Measurements from ENCODE around the gene POTEF. TPM values are rescaled to one million over a fixed set of nuclear protein-coding genes. Genes with fewer than 3 reads are reported as not detected.
"Not testable (repeated sequence)": the region's sequence is repeated elsewhere in the genome, so short reads cannot be mapped to it uniquely, and the experiment has no call there.

Gene POTEF
- total RNA-seq, 1 donor from 2014 or later: 25.0 TPM

DNA sequence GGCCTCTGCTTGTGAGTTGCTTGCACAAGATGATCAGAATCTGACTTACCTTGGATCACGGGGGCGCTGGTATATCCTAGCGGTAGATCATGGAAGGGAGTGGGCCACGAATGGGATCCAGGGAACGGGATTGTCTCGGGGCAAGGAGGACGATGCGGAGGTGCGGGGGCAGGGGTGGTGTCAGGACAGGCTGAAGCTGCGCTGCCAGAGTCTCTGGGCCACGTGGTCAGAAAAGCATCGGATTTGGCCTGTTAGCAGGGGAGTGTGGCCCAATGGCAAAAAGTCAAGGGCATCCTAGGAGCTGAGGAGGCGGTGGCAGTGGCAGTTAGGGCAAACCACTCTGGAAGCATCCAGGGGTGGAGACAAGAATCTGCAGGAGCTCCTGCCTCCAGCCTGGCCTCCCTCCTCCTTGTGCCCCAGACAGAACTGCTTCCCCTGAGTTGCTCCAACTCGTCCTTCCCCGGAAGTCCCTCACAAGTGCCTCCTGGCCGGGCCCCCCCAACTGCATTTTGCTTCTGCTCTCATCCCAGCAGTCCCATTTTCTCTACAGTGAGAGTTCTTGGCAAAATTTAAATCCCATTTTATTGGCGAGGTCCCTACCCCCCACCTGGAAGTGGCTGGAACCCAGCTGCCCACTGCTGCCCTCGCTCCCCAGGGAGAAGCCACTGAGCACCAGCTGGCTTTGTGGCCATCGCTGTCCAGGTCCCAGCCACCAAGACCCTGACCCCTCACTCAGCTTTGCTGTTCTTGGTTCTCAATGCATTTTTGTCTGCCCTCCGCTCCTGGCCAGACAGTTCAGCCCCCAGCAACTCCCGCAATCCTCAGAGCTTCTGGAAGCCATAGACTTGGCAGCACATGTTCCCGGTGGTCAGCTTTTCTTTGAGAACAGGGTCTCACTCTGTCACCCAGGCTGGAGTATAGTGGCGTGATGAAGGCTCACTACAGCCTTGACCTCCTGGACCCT is 21.4 kb upstream of the POTEF start:
- no peak overlapping the region for H3K4me3 Mint-ChIP-seq
- H3K27ac Mint-ChIP-seq: no peak overlapping the region
- no peaks in the 10 kb centered on the region for H3K4me1 Mint-ChIP-seq (ENCODE audit: unreplicated experiment)
- H3K27me3 Mint-ChIP-seq: no peaks in the 10 kb centered on the region
- no peaks in the 10 kb centered on the region for H3K36me3 Mint-ChIP-seq
- no peaks in the 10 kb centered on the region for H3K9me3 Mint-ChIP-seq
- TF ChIP-seq, protein P1, sequence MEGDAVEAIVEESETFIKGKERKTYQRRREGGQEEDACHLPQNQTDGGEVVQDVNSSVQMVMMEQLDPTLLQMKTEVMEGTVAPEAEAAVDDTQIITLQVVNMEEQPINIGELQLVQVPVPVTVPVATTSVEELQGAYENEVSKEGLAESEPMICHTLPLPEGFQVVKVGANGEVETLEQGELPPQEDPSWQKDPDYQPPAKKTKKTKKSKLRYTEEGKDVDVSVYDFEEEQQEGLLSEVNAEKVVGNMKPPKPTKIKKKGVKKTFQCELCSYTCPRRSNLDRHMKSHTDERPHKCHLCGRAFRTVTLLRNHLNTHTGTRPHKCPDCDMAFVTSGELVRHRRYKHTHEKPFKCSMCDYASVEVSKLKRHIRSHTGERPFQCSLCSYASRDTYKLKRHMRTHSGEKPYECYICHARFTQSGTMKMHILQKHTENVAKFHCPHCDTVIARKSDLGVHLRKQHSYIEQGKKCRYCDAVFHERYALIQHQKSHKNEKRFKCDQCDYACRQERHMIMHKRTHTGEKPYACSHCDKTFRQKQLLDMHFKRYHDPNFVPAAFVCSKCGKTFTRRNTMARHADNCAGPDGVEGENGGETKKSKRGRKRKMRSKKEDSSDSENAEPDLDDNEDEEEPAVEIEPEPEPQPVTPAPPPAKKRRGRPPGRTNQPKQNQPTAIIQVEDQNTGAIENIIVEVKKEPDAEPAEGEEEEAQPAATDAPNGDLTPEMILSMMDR (conservative IDR thresholded peaks at IDR 0.05): no peak
- DNase-seq (ENCODE audit: extremely low spot score, unreplicated experiment): no peak

DNA sequence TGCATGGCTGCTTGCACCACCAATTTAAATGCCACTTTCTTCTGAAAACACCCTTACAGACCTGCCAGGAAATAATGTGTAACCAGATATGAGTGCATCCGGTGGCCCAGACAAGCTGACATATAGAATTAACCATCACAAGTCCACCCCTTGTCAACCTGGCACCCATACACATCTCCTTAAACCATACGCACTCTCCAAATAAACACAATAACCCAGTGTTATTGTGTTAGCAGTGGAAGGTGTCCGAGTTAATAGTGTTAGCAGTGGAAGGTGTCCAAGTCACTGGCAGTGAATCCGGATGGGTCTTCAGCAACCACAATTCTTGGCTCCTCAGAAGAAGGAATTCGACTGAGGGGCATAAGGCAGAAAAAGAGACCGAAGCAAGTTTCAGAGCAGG is 19.5 kb upstream of the POTEF start:
- H3K27me3 Mint-ChIP-seq; H3K9me3 Mint-ChIP-seq; H3K4me1 Mint-ChIP-seq (ENCODE audit: unreplicated experiment); H3K4me3 Mint-ChIP-seq; H3K36me3 Mint-ChIP-seq; H3K27ac Mint-ChIP-seq; DNase-seq (ENCODE audit: extremely low spot score, unreplicated experiment): not testable (repeated sequence)

DNA sequence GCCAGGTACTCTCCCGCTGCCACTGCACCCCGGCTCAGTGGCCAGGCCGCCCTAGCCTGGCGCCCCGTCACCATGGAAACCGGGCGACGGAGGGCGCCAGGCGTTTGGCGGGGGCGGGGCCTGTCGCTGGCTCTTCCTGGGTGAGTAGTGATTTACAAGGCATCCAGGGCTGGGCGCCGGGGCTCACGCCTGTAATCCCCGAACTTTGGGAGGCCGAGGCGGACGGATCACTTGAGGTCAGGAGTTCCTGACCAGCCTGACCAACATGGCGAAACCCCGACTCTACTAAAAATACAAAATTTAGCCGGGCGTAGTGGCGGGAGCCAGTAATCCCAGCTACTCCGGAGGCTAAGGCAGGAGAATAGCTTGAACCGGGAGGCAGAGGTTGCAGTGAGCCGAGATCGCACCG is 16.0 kb upstream of the POTEF start, which contains the start of gene CCDC74B:
Gene CCDC74B (minus strand): TSS at position 107 of the 409 bp plus-strand sequence. CDS start 116 bp downstream, outside the sequence.
- H3K27me3 Mint-ChIP-seq; H3K36me3 Mint-ChIP-seq; H3K9me3 Mint-ChIP-seq; H3K4me1 Mint-ChIP-seq (ENCODE audit: unreplicated experiment): not testable (repeated sequence)
- peak; percentile 69 for DNase-seq (ENCODE audit: extremely low spot score, unreplicated experiment)
- peak within 1 kb of the TSS; percentile 77 for H3K27ac Mint-ChIP-seq
- peak within 1 kb of the TSS; percentile 87 for H3K4me3 Mint-ChIP-seq

DNA sequence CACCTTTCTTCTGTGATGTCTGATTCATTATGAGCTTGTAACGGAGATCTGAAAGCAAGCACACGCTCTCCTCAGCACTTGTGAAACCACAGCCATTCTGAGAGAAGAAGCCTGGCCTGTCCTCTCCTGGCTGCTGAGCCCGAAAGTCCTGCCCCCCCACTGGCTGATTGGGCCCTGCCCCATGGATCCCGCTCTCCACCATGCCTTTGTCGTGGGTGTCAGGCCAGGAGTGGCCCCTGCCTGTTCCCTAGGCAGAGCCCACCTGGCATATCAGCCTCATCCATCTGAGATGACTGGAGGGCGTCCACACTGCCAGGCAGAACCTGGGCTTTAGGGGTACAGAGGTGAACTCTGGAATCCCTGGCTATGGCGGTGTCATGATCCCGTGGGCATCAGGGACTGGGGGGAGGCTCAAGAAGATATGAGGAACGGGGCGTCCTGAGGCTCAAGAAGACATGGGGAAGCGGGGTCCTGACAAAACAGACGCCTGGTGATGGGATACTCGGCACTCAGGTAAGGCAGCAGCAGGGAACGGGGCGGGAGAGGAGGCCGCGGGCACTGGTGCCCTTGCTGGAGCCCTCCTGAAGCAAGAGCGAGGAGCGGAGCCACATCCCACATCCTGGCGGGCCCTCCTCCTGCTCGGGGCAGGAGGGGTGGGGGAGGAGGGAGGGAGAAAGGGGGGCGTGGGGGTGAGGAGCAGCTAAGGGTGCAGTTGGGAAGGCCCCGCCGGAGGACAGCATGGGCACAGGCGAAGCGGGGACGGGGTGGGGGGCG is 14.4 kb upstream of the POTEF start:
- DNase-seq (ENCODE audit: extremely low spot score, unreplicated experiment): peak; percentile 58
- not testable (repeated sequence) for H3K27ac Mint-ChIP-seq; H3K36me3 Mint-ChIP-seq; H3K27me3 Mint-ChIP-seq; H3K9me3 Mint-ChIP-seq; H3K4me1 Mint-ChIP-seq (ENCODE audit: unreplicated experiment)
- peak overlapping the region; percentile 86 for H3K4me3 Mint-ChIP-seq

DNA sequence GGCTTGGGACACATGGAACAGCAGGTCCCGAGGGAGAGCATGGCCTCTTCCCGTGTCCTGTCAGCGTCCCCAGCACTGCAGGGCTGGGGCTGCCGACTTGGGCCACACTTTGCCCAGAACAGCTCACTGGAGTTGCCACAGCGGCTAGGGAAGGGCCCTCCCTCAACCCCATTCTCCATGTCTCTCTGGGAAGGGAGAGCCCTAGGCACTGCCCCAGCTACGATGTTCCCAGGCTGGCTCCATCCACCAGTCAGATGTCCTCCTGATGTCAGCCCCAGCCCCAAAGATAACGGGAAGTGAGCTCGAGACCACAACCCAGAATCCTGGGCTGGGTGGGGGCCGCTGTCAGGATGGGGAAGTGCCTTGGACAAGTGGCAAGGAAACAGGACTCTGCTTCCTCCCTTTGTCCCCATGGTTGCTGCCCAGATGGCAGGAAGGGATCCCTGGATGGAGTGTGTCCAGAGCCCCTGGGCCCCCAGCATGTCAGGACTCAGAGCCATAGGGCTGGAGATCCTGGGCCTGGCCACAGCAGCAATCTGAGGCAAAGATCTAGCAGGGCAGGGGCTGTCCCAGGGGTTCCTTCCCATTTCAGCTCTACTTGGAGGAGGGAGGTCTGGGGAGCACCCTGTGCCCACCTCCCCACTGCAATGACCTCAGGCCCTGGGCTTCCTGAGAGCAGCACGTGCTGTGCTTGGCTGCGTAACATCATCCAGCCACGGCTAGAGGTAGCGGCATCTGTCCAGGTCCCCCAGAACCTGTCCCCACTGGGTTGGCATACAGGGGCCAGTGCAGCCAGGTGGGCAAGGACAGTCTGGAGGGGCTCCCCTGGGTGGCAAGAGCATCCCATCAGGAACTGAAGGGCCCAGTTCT is 13.6 kb upstream of the POTEF start:
- H3K27me3 Mint-ChIP-seq; H3K27ac Mint-ChIP-seq; H3K36me3 Mint-ChIP-seq; H3K9me3 Mint-ChIP-seq; H3K4me1 Mint-ChIP-seq (ENCODE audit: unreplicated experiment): not testable (repeated sequence)
- H3K4me3 Mint-ChIP-seq: peak overlapping the region; percentile 81
- peak; percentile 48 for DNase-seq (ENCODE audit: extremely low spot score, unreplicated experiment)

DNA sequence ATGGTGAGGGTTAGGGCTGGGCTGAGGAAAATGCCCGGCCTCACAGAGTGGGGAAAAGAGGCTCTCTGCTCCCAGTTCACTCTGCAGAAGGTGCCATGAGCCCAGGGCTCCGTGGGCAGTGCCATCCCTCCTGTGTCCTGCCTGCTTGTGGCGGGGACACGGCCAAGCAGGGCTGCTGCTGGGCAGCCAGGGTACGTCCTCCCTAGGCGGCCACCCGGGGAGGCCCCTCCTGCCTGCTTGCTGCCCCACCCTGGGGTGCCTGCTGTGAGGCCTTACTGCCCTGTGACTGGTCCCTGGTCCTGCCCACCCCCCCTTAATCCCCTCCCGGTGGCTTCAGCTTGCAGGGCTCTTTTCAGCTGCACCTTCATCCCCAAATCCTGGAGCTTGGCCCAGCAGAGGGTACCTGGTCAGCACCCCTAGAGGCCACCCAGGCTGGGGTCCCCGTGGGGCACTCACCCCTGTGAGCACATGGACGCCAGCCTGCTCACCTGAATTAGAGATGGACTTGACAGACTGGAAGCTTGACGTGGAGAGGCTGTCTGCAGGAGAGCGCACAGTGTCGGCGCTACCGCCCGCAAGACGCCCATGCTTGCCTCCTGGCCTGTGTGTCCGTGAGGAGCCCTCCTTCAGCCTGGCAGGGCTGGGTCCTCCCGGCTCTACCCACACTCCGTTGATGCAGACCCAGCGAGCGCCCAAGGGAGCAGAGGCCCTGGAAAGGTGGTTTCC is 12.8 kb upstream of the POTEF start:
- not testable (repeated sequence) for H3K9me3 Mint-ChIP-seq; H3K36me3 Mint-ChIP-seq; H3K27me3 Mint-ChIP-seq; H3K4me3 Mint-ChIP-seq; H3K27ac Mint-ChIP-seq; H3K4me1 Mint-ChIP-seq (ENCODE audit: unreplicated experiment)
- DNase-seq (ENCODE audit: extremely low spot score, unreplicated experiment): peak; percentile 51

DNA sequence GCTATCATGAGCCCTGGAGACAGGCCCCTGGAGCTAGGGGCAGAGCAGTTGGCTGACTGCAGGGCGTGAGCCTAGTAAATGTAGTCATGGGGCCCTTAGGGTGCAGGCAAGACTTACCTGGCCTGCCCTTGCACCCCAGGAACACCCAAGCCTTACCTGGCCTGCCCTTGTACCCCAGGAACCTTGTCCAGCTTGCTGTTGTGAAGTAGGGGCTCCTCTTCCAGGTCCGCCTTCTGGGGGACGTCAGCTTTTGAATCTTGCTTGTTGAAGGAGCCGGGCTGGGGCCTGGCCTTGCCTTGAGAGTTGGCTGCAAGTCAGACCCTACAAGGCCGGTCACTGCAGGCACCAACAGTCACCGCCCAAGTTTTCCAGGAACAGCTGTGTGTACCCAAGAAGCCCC is 12.0 kb upstream of the POTEF start:
- not testable (repeated sequence) for H3K36me3 Mint-ChIP-seq; H3K27ac Mint-ChIP-seq; H3K4me3 Mint-ChIP-seq; H3K9me3 Mint-ChIP-seq; H3K4me1 Mint-ChIP-seq (ENCODE audit: unreplicated experiment); H3K27me3 Mint-ChIP-seq
- DNase-seq (ENCODE audit: extremely low spot score, unreplicated experiment): peak; percentile 16

DNA sequence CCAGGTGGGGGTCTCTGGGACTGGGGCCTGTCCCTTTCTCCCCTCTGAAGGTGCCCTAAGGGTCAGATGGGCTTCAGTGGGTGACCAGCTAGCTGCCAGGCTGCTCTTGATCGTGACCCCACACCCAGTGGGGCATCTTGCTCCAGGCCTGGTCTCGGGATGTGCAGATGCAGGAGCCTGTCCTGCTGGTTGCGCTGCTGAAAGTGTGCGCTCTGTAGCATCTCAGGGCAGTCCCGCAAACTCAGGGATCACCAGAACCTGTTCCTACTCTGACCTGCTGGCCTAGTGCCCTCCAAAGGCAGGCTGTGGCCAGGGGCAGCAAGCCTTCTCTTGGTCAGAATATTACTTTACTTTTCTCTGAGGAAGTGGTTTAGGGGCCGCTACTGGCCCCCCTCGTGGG is 11.5 kb upstream of the POTEF start:
- not testable (repeated sequence) for H3K27ac Mint-ChIP-seq; H3K4me1 Mint-ChIP-seq (ENCODE audit: unreplicated experiment); H3K4me3 Mint-ChIP-seq; H3K9me3 Mint-ChIP-seq; H3K36me3 Mint-ChIP-seq; H3K27me3 Mint-ChIP-seq
- DNase-seq (ENCODE audit: extremely low spot score, unreplicated experiment): peak; percentile 54

DNA sequence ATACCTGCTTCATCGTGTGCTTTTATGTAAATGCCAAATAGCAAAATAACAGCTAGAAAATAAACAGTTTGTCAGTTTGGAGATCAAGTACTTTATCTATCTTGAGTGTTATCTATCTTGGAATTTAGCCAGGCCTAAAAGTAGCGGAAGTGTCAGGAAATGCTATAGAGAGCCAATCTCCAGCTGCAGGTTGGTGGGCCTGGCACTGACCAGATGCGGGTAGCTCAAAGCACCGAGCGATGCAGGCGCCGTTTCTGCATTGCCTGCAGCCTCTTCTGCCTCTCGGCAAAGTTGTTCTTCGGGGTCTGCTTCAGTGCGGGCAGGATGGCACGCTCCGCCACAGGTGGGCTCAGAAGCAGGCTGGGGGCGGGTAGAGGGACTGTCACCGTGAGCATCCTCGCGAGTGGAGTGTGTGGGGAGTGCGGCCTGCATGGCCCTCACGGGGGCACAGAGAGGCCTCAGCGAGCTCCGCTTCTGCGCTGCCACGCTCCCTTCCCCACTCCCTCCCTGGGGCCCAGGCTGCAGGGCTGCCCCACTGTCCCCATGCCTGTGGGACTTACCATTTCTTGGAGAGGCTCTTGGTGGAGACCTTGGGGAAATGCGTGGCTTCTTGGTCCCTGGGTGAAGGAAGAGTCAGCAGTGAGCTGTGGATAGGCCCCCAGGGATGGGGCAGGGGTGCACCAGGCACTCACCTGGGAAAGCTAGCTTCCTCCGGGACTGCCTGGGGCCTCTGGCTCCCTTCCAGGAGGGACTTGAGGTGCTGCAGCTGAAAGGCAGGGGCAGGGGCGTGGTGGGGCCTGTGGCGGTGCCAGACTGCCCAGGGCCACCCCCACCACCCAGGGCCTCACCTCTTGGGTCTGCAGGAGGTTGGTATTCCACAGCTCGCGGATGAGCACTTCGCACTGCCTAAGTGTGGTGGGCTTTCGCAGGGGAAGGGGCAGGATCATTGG is 10.6 kb upstream of the POTEF start:
- H3K36me3 Mint-ChIP-seq; H3K27me3 Mint-ChIP-seq; H3K27ac Mint-ChIP-seq; H3K4me3 Mint-ChIP-seq; H3K4me1 Mint-ChIP-seq (ENCODE audit: unreplicated experiment); H3K9me3 Mint-ChIP-seq: not testable (repeated sequence)
- DNase-seq (ENCODE audit: extremely low spot score, unreplicated experiment): peak; percentile 67

DNA sequence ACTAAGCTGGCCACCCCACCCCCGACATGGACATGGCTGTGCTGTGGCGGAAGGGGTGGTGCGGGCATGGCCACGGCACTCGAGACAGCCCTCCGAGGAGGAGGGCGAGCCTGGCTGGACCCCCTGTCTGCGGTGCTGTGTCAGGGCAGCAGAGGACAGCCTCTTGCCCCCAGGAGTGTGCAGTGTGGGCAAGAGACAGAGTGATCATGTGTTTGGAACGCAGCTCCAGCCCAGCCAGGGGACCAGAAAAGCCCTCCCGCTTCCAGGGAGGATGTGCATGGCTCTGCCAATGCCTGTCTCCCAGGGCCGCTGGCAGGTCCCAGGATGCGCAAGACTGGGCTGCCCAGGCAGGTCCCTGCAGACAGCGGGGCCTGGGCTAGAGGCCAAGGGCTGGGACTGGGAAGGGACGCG is 9.8 kb upstream of the POTEF start:
- not testable (repeated sequence) for H3K4me1 Mint-ChIP-seq (ENCODE audit: unreplicated experiment); H3K9me3 Mint-ChIP-seq; H3K36me3 Mint-ChIP-seq; H3K4me3 Mint-ChIP-seq; H3K27me3 Mint-ChIP-seq; H3K27ac Mint-ChIP-seq
- peak; percentile 39 for DNase-seq (ENCODE audit: extremely low spot score, unreplicated experiment)

DNA sequence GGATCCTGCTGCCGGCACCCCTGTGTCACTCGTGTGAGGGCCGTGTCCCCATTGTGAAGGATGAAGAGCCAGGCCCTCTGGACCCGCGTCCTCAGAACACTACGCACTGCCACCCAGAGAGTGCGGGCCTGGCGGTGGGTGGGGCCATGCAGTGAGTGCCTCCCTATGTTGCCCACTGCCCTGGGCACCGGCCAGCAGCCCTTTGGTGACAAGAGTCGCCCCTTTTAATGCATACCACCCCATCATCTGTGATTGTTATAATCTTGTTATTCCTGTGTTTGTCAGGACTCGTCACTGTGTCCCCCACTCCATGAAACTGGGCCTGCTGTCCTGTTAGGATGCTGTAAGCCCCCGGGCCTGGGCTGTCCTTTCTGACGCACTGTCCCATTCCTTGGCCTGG is 9.3 kb upstream of the POTEF start:
- not testable (repeated sequence) for H3K4me1 Mint-ChIP-seq (ENCODE audit: unreplicated experiment); H3K4me3 Mint-ChIP-seq; H3K27ac Mint-ChIP-seq; H3K36me3 Mint-ChIP-seq; H3K27me3 Mint-ChIP-seq; H3K9me3 Mint-ChIP-seq
- peak; percentile 44 for DNase-seq (ENCODE audit: extremely low spot score, unreplicated experiment)

Data from type B pancreatic cell (in vitro differentiated cells).